ENCODE measurements around the gene RFX5. TPM values are rescaled to one million over a fixed set of nuclear protein-coding genes. Genes with fewer than 3 reads are reported as not detected.

The RFX5 gene
- polyA plus RNA-seq, 3 donors, result 39.3 to 66.3 (median 43.5) TPM

DNA sequence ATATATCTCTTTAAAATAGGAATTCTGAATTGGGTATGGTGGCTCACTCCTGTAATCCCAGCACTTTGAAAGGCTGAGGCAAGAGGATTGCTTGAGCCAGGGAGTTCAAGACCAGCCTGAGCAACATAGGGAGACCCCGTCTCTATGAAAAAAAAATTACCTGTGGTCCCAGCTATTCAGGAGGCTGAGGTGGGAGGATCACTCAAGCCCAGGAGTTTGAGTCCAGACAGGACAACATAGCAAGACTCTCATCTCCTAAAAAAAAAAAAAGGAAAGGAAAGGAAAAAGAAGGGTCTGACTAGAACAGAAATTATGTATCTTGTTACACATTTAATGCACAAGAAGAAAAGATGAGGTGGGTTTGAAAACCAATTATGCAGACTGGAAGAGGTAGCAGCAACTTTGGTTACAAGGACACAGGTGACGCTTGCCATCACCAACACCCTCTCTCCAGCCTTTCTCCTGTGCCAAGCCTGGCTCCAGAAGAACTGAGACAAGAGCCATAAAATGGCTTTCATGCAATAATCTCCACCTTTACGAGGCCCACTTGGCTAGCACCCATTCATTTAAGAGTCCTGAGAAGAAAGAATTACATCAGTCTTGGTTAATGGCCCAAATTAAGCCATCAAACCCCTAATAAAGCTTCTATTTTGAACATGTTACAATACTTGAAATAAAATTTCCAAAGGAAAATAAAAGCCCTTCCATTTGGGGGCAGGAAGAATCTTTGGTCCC, 30.3 kb upstream of the RFX5 start:
- H3K9me3 Mint-ChIP-seq, result no peaks in the 10 kb centered on the region

DNA sequence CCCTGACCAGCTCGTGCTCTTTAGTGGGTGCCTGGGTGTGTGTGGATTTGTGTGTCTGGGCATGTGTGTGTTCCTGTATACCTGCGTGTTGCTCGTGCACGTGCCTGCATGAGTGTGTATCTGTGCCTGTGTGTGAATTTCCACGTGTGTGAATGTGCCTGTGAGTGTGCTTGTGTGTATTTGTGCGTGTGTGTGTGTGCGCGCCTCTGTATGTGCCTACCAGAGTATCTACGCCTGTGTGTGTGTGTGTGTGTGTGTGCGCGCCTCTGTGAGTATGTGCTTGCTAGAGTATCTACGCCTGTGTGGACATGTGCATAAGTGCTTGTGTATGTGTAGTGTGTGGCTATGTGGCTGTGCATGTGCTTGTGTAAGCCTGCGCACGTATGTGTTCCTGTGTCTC, 26.1 kb upstream of the RFX5 start:
- H3K4me2 ChIP-seq (replicated peaks; ENCODE audit: extremely low read depth, low read length, poor library complexity, severe bottlenecking), result no peak overlapping the region
- Mint-ChIP-seq H3K27ac (no peak overlapping the region), H3K4me1 (peaks cover 30% of the 10 kb centered on the region), H3K36me3 (no peaks in the 10 kb centered on the region), H3K9me3 (no peaks in the 10 kb centered on the region), H3K27me3 (ENCODE audit: low read depth in 3 of 3) (peaks cover 2 to 3% (median 2%) of the 10 kb centered on the region in 3 donors), H3K4me3 (no peak overlapping the region)
- DNase-seq, result no peak
- WGBS (ENCODE audit: insufficient coverage), result over 99% methylated on average over 12 of the region's 14 CpGs
- H3K4me1 ChIP-seq (ENCODE audit: control insufficient read depth in 1 of 2, insufficient read depth in 2 of 2, low read length in 2 of 2), result peaks cover 22 to 39% of the 10 kb centered on the region in 2 donors
- H3K36me3 ChIP-seq (replicated peaks in 1 of 2; ENCODE audit: control insufficient read depth in 1 of 2, insufficient read depth in 2 of 2, low read length in 2 of 2), result no peaks in the 10 kb centered on the region
- intact Hi-C loops (cut with micrococcal nuclease), result no loop called here
- H4K20me1 ChIP-seq (ENCODE audit: insufficient read depth, low read length), result no peaks in the 10 kb centered on the region
- H3K27me3 ChIP-seq (ENCODE audit: control insufficient read depth in 2 of 2, insufficient read depth in 2 of 2, low read length in 2 of 2), result no peaks in the 10 kb centered on the region
- no peaks in the 10 kb centered on the region for H3K9me3 ChIP-seq (replicated peaks in 1 of 2; ENCODE audit: control insufficient read depth in 1 of 2, insufficient read depth in 1 of 2, low read length in 2 of 2)
- H3K4me3 ChIP-seq (replicated peaks in 1 of 3; ENCODE audit: low read depth in 2 of 3, low read length in 3 of 3), result no peak overlapping the region
- no peak overlapping the region for H2AFZ ChIP-seq (ENCODE audit: insufficient read depth, low read depth, low read length, poor library complexity, severe bottlenecking)
- H3K9ac ChIP-seq (ENCODE audit: insufficient read depth, low read length, poor library complexity, severe bottlenecking), result no peak overlapping the region
- H3K27ac ChIP-seq (ENCODE audit: low read depth in 1 of 2, low read length in 2 of 2), result no peak overlapping the region
- H3K79me2 ChIP-seq (ENCODE audit: insufficient read depth, low read length), result no peaks in the 10 kb centered on the region
- TF ChIP-seq, protein P1, sequence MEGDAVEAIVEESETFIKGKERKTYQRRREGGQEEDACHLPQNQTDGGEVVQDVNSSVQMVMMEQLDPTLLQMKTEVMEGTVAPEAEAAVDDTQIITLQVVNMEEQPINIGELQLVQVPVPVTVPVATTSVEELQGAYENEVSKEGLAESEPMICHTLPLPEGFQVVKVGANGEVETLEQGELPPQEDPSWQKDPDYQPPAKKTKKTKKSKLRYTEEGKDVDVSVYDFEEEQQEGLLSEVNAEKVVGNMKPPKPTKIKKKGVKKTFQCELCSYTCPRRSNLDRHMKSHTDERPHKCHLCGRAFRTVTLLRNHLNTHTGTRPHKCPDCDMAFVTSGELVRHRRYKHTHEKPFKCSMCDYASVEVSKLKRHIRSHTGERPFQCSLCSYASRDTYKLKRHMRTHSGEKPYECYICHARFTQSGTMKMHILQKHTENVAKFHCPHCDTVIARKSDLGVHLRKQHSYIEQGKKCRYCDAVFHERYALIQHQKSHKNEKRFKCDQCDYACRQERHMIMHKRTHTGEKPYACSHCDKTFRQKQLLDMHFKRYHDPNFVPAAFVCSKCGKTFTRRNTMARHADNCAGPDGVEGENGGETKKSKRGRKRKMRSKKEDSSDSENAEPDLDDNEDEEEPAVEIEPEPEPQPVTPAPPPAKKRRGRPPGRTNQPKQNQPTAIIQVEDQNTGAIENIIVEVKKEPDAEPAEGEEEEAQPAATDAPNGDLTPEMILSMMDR (IDR thresholded peaks at IDR 0.05), result no peak

More for the DNA sequence above, 30.3 kb upstream of the RFX5 start:
- WGBS (ENCODE audit: insufficient coverage), result 100% methylated on average over 1 of the region's 3 CpGs
- peaks cover 0 to 2% (median 2%) of the 10 kb centered on the region in 3 donors for H3K27me3 Mint-ChIP-seq (ENCODE audit: low read depth in 3 of 3)
- TF ChIP-seq, protein P1 (IDR thresholded peaks at IDR 0.05), result no peak
- DNase-seq, result no peak
- Histone ChIP-seq H3K27ac (ENCODE audit: low read depth in 1 of 2, low read length in 2 of 2) (no peak overlapping the region), H3K27me3 (ENCODE audit: control insufficient read depth in 2 of 2, insufficient read depth in 2 of 2, low read length in 2 of 2) (no peaks in the 10 kb centered on the region), H3K4me1 (ENCODE audit: control insufficient read depth in 1 of 2, insufficient read depth in 2 of 2, low read length in 2 of 2) (peaks cover 0 to 3% of the 10 kb centered on the region in 2 donors), H2AFZ (ENCODE audit: insufficient read depth, low read depth, low read length, poor library complexity, severe bottlenecking) (no peak overlapping the region), H3K4me2 (replicated peaks; ENCODE audit: extremely low read depth, low read length, poor library complexity, severe bottlenecking) (no peak overlapping the region), H3K4me3 (replicated peaks in 1 of 3; ENCODE audit: low read depth in 2 of 3, low read length in 3 of 3) (no peak overlapping the region), H3K9ac (ENCODE audit: insufficient read depth, low read length, poor library complexity, severe bottlenecking) (no peak overlapping the region), H3K9me3 (replicated peaks in 1 of 2; ENCODE audit: control insufficient read depth in 1 of 2, insufficient read depth in 1 of 2, low read length in 2 of 2) (no peaks in the 10 kb centered on the region), H3K36me3 (replicated peaks in 1 of 2; ENCODE audit: control insufficient read depth in 1 of 2, insufficient read depth in 2 of 2, low read length in 2 of 2) (no peaks in the 10 kb centered on the region), H3K79me2 (ENCODE audit: insufficient read depth, low read length) (no peaks in the 10 kb centered on the region), H4K20me1 (ENCODE audit: insufficient read depth, low read length) (no peaks in the 10 kb centered on the region)
- peaks cover 4% of the 10 kb centered on the region for H3K4me1 Mint-ChIP-seq
- no peak overlapping the region for H3K4me3 Mint-ChIP-seq
- H3K27ac Mint-ChIP-seq, result no peak overlapping the region
- intact Hi-C loops (cut with micrococcal nuclease), result no loop called here
- no peaks in the 10 kb centered on the region for H3K36me3 Mint-ChIP-seq

Data from CD14-positive monocyte (primary cell).